IMR-90 (cell line): ENCODE data around the gene NDUFAF5. TPM values are rescaled to one million over a fixed set of nuclear protein-coding genes. Genes with fewer than 3 reads are reported as not detected.

Experiments
- ATAC-seq: fragments of 200-7000 bp; cut with Tn5 transposase; 2 replicates; pipeline ENCODE4 v1.9.1; 2020; ENCODE audit warnings: low read depth, mild to moderate bottlenecking, moderate library complexity
- BruUV-seq: library from RNA; stranded (reverse); fragments of 400-500 nt; replicated peaks from 2 replicates; lab custom pipeline; 2021; lab: Mats Ljungman, UMichigan
- CTCF ChIA-PET: fragments of 300-600 bp; formaldehyde crosslinking; extraction: SDS; loops from one replicate; lab custom pipeline; 2021; ENCODE audit warnings: antibody characterized with exemption; lab: Yijun Ruan, JAX
- POLR2A ChIA-PET: fragments of 300-600 bp; sonication (Branson Sonifier 250); formaldehyde crosslinking; loops from one replicate; lab custom pipeline; 2022; ENCODE audit warnings: antibody characterized with exemption; ENCODE audit not compliant: unreplicated experiment; lab: Charles Lee
- DNase-seq: peaks from one replicate; pipeline ENCODE4 v3.0.0; 2013
- H2AFZ ChIP-seq: replicated peaks from 2 replicates; pipeline ENCODE3; 2013; ENCODE audit warnings: low read length, mild to moderate bottlenecking; ENCODE audit not compliant: poor library complexity
- H2AK5ac ChIP-seq: 2 replicates; pipeline ENCODE4 v1.6.1; 2013; ENCODE audit warnings: low read depth, low read length, inconsistent platforms
- H2AK9ac ChIP-seq: replicated peaks from 2 replicates; pipeline ENCODE3; 2013; ENCODE audit warnings: mild to moderate bottlenecking, low read depth, low read length, moderate library complexity; ENCODE audit not compliant: poor library complexity
- H2BK120ac ChIP-seq: 2 replicates; pipeline ENCODE4 v1.6.1; 2013; ENCODE audit warnings: low read depth, low read length, inconsistent platforms
- H2BK15ac ChIP-seq: 3 replicates; pipeline ENCODE4 v1.6.1; 2013; ENCODE audit warnings: low read depth, low read length, inconsistent platforms
- H2BK20ac ChIP-seq: 2 replicates; pipeline ENCODE4 v1.6.1; 2013; ENCODE audit warnings: low read depth, mild to moderate bottlenecking, inconsistent platforms, low read length, moderate library complexity
- H2BK5ac ChIP-seq: 2 replicates; pipeline ENCODE4 v1.6.1; 2013; ENCODE audit warnings: mild to moderate bottlenecking, low read depth, low read length, inconsistent platforms; ENCODE audit not compliant: poor library complexity, severe bottlenecking
- H3K14ac ChIP-seq: replicated peaks from 2 replicates; pipeline ENCODE4 v1.6.1; 2013; ENCODE audit warnings: low read depth, low read length, inconsistent platforms
- H3K18ac ChIP-seq: 2 replicates; pipeline ENCODE4 v1.6.1; 2013; ENCODE audit warnings: low read depth, low read length, control low read depth
- H3K23ac ChIP-seq: 2 replicates; pipeline ENCODE4 v1.6.1; 2013; ENCODE audit warnings: low read depth, low read length, inconsistent platforms
- H3K27ac ChIP-seq: 2 replicates; pipeline ENCODE4 v1.5.1; 2013; ENCODE audit warnings: mild to moderate bottlenecking, control low read depth, low read length; ENCODE audit not compliant: insufficient read depth
- H3K27me3 ChIP-seq: 2 replicates; pipeline ENCODE4 v1.6.1; 2013; ENCODE audit warnings: low read length; ENCODE audit not compliant: control insufficient read depth, insufficient read depth
- H3K36me3 ChIP-seq: 2 replicates; pipeline ENCODE4 v1.6.1; 2013; ENCODE audit warnings: low read length, mixed read lengths; ENCODE audit not compliant: control insufficient read depth, insufficient read depth
- H3K4ac ChIP-seq: 2 replicates; pipeline ENCODE4 v1.6.1; 2013; ENCODE audit warnings: low read depth, low read length, inconsistent platforms
- H3K4me1 ChIP-seq: 2 replicates; pipeline ENCODE4 v1.6.1; 2013; ENCODE audit warnings: low read length, mixed read lengths; ENCODE audit not compliant: control insufficient read depth, insufficient read depth
- H3K4me2 ChIP-seq: 2 replicates; pipeline ENCODE4 v1.6.1; 2013; ENCODE audit warnings: low read depth, mild to moderate bottlenecking, control low read depth, low read length, moderate library complexity
- H3K4me3 ChIP-seq: 2 replicates; pipeline ENCODE4 v1.5.1; 2013; ENCODE audit warnings: low read depth, mild to moderate bottlenecking, control low read depth, low read length, moderate library complexity; ENCODE audit not compliant: insufficient read depth
- H3K56ac ChIP-seq: 2 replicates; pipeline ENCODE4 v1.6.1; 2013; ENCODE audit warnings: low read length, inconsistent platforms; ENCODE audit not compliant: insufficient read depth; ENCODE audit errors: extremely low read depth
- H3K79me1 ChIP-seq, 2 experiments: 2 replicates each; pipeline ENCODE4 v1.6.1; 2013; ENCODE audit warnings: low read length in 2 of 2, inconsistent platforms in 1 of 2, low read depth in 1 of 2
- H3K9ac ChIP-seq: 2 replicates; pipeline ENCODE4 v1.6.1; 2013; ENCODE audit warnings: low read depth, low read length, control low read depth
- H3K9me1 ChIP-seq: 2 replicates; pipeline ENCODE4 v1.6.1; 2013; ENCODE audit warnings: low read length, inconsistent platforms; ENCODE audit not compliant: insufficient read depth
- H3K9me3 ChIP-seq: 2 replicates; pipeline ENCODE4 v1.6.1; 2013; ENCODE audit warnings: low read length; ENCODE audit not compliant: control insufficient read depth, insufficient read depth
- H4K20me1 ChIP-seq: 2 replicates; pipeline ENCODE4 v1.6.1; 2013; ENCODE audit warnings: low read length, inconsistent platforms; ENCODE audit not compliant: insufficient read depth
- H4K5ac ChIP-seq: 2 replicates; pipeline ENCODE4 v1.6.1; 2013; ENCODE audit warnings: mild to moderate bottlenecking, low read depth, low read length, control low read depth
- H4K8ac ChIP-seq, 2 experiments: 2 replicates each; pipeline ENCODE4 v1.6.1; 2013; ENCODE audit warnings: low read depth in 2 of 2, low read length in 2 of 2, control low read depth in 1 of 2, inconsistent platforms in 1 of 2
- H4K91ac ChIP-seq: 2 replicates; pipeline ENCODE4 v1.6.1; 2013; ENCODE audit warnings: low read depth, low read length, inconsistent platforms; ENCODE audit not compliant: insufficient read depth
- BHLHE40 ChIP-seq: fragments of 150-350 bp; IDR thresholded peaks from 2 replicates; pipeline ENCODE4 v1.6.1; 2016; ENCODE audit warnings: mild to moderate bottlenecking, low read depth, low read length
- CEBPB ChIP-seq: IDR thresholded peaks from 2 replicates; pipeline ENCODE4 v1.6.1; 2012; ENCODE audit warnings: low read depth, low read length, improper control_type of control experiment
- CHD1 ChIP-seq: IDR thresholded peaks from 2 replicates; pipeline ENCODE4 v1.6.1; 2012; ENCODE audit warnings: low read depth, low read length, improper control_type of control experiment
- FOS ChIP-seq: fragments of 150-350 bp; IDR thresholded peaks from 2 replicates; pipeline ENCODE4 v1.6.1; 2016; ENCODE audit warnings: low read depth, low read length
- MAFK ChIP-seq: IDR thresholded peaks from 2 replicates; pipeline ENCODE4 v1.6.1; 2012; ENCODE audit warnings: low read depth, low read length, improper control_type of control experiment
- MAZ ChIP-seq: IDR thresholded peaks from 2 replicates; pipeline ENCODE4 v1.6.1; 2012; ENCODE audit warnings: low read depth, mild to moderate bottlenecking, low read length, improper control_type of control experiment, moderate library complexity, borderline replicate concordance
- MXI1 ChIP-seq: IDR thresholded peaks from 2 replicates; pipeline ENCODE4 v1.6.1; 2012; ENCODE audit warnings: low read depth, mild to moderate bottlenecking, low read length, moderate library complexity, borderline replicate concordance
- NFE2L2 ChIP-seq: fragments of 150-350 bp; IDR thresholded peaks from 2 replicates; pipeline ENCODE4 v1.6.1; 2016; ENCODE audit warnings: low read depth, mild to moderate bottlenecking, low read length
- POLR2A ChIP-seq: IDR thresholded peaks from 2 replicates; pipeline ENCODE4 v1.6.1; 2012; ENCODE audit warnings: mild to moderate bottlenecking, low read depth, low read length
- RAD21 ChIP-seq: IDR thresholded peaks from 2 replicates; pipeline ENCODE4 v1.6.1; 2012; ENCODE audit warnings: low read length, improper control_type of control experiment
- RCOR1 ChIP-seq: IDR thresholded peaks from 2 replicates; pipeline ENCODE4 v1.6.1; 2012; ENCODE audit warnings: mild to moderate bottlenecking, low read length, improper control_type of control experiment; ENCODE audit not compliant: insufficient replicate concordance
- RFX5 ChIP-seq: IDR thresholded peaks from 2 replicates; pipeline ENCODE4 v1.8.0; 2012; ENCODE audit warnings: low read depth, mild to moderate bottlenecking, low read length, moderate library complexity
- SMC3 ChIP-seq: fragments of 150-350 bp; IDR thresholded peaks from 2 replicates; pipeline ENCODE4 v1.6.1; 2016; ENCODE audit warnings: low read depth, mild to moderate bottlenecking, antibody characterized with exemption, low read length, moderate library complexity
- WGBS, 2 experiments: methylation state at CpG; one replicate each; pipeline versions ENCODE4 v1.1.5 to v1.1.7; 2013; ENCODE audit warnings: missing lambda C conversion rate in 2 of 2; ENCODE audit not compliant: insufficient read length in 1 of 2; ENCODE audit errors: extremely low coverage in 2 of 2; 5-methylcytosine and 5-hydroxymethylcytosine counted together
- dilution Hi-C: fragments of 300-500 bp; cut with HindIII; formaldehyde crosslinking; loops from one replicate; pipeline ENCODE4 v1.14.3; 2018; ENCODE audit warnings: low sequenced_read_pairs; ENCODE audit not compliant: unreplicated experiment
- in situ Hi-C: fragments of 300-500 bp; cut with MboI; formaldehyde crosslinking; loops from 3 replicates; pipeline ENCODE4 v1.14.3; 2019; ENCODE audit warnings: low sequenced_read_pairs, inconsistent platforms, mixed read lengths
- intact Hi-C: fragments of 100-400 bp; cut with micrococcal nuclease; formaldehyde crosslinking; loops from 2 replicates; pipeline ENCODE4 v1.10.0; 2022
- polyA plus RNA-seq, 3 experiments: library from polyadenylated mRNA; depleted of rRNA; stranded (reverse); fragments of >200 nt; gene quantifications; 2 replicates each; pipeline ENCODE4 v1.2.3, GENCODE V29; 2012; ENCODE audit warnings: low replicate concordance in 1 of 3
- total RNA-seq: library from RNA; depleted of rRNA; stranded (reverse); fragments of >200 nt; gene quantifications from 2 replicates; pipeline ENCODE4 v1.2.3, GENCODE V29; 2012
- TF ChIP-seq, protein P1 (sequence below): conservative IDR thresholded peaks from 2 replicates; pipeline ENCODE4 v1.5.1; 2012; ENCODE audit warnings: mild to moderate bottlenecking, low read depth, low read length, improper control_type of control experiment
- TF ChIP-seq, protein P2 (sequence below): fragments of 150-350 bp; IDR thresholded peaks from 2 replicates; pipeline ENCODE4 v1.6.1; 2016; ENCODE audit warnings: low read depth, mild to moderate bottlenecking, low read length, moderate library complexity, borderline replicate concordance
- TF ChIP-seq, protein P3 (sequence below): fragments of 150-350 bp; IDR thresholded peaks from 2 replicates; pipeline ENCODE4 v1.6.1; 2017; ENCODE audit warnings: mild to moderate bottlenecking, antibody characterized with exemption, low read length, low read depth

The NDUFAF5 gene
- total and polyA plus RNA-seq, 2 of the 4 experiments (the other 2 are of a cell fraction): 6.8 to 12.3 TPM

DNA sequence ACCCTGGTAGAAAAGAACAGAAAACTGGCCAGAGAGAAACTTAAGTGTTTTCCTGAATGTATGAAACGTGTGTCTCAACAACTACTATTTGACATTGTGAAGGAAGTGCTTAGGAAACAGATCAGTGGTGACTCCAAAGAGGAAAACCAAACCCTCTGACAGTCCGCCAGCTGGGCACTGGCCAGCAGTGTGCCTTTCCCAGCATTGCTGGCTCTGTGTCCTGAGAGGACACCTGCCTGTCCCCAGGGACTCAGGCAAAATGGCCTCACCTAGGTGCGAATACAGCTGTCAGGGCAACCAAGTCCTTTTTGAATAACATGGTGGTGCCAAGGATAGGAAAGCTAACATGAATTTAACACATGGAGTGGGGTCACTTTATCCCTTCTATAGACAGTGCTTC lies 72.5 kb downstream of the NDUFAF5 start:
- Histone ChIP-seq H3K9ac (no peak overlapping the region), H2AFZ (no peak overlapping the region), H3K23ac (no peak overlapping the region), H4K5ac (no peak overlapping the region), H3K14ac (no peak overlapping the region), H3K9me1 (no peaks in the 10 kb centered on the region), H3K9me3 (no peaks in the 10 kb centered on the region), H4K91ac (no peak overlapping the region), H4K20me1 (no peaks in the 10 kb centered on the region), H3K56ac (no peak overlapping the region), H3K4me2 (no peak overlapping the region), H3K18ac (no peak overlapping the region), H3K27me3 (no peaks in the 10 kb centered on the region), H2BK15ac (no peak overlapping the region), H4K8ac (no peak overlapping the region), H3K4ac (no peak overlapping the region), H2BK5ac (no peak overlapping the region), H2BK20ac (no peak overlapping the region), H2AK5ac (no peak overlapping the region), H3K4me1 (no peaks in the 10 kb centered on the region), H3K4me3 (no peak overlapping the region), H2AK9ac (no peak overlapping the region), H3K27ac (no peak overlapping the region), H3K79me1 (no peaks in the 10 kb centered on the region), H3K36me3 (no peaks in the 10 kb centered on the region), H2BK120ac (no peak overlapping the region)
- WGBS, 2 experiments: no CpG with 5 or more reads among the region's 3 CpGs
- intact Hi-C loops: no loop called here
- no TSS peak for BruUV-seq
- CTCF ChIA-PET: no interaction called here
- TF ChIP-seq RFX5 (no peak), BHLHE40 (no peak), RCOR1 (no peak), MAFK (no peak), MXI1 (no peak), RAD21 (no peak), CEBPB (no peak), SMC3 (no peak), POLR2A (no peak), NFE2L2 (no peak), MAZ (no peak), FOS (no peak), CHD1 (no peak)
- TF ChIP-seq, protein P1, sequence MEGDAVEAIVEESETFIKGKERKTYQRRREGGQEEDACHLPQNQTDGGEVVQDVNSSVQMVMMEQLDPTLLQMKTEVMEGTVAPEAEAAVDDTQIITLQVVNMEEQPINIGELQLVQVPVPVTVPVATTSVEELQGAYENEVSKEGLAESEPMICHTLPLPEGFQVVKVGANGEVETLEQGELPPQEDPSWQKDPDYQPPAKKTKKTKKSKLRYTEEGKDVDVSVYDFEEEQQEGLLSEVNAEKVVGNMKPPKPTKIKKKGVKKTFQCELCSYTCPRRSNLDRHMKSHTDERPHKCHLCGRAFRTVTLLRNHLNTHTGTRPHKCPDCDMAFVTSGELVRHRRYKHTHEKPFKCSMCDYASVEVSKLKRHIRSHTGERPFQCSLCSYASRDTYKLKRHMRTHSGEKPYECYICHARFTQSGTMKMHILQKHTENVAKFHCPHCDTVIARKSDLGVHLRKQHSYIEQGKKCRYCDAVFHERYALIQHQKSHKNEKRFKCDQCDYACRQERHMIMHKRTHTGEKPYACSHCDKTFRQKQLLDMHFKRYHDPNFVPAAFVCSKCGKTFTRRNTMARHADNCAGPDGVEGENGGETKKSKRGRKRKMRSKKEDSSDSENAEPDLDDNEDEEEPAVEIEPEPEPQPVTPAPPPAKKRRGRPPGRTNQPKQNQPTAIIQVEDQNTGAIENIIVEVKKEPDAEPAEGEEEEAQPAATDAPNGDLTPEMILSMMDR: no peak
- TF ChIP-seq, protein P2, sequence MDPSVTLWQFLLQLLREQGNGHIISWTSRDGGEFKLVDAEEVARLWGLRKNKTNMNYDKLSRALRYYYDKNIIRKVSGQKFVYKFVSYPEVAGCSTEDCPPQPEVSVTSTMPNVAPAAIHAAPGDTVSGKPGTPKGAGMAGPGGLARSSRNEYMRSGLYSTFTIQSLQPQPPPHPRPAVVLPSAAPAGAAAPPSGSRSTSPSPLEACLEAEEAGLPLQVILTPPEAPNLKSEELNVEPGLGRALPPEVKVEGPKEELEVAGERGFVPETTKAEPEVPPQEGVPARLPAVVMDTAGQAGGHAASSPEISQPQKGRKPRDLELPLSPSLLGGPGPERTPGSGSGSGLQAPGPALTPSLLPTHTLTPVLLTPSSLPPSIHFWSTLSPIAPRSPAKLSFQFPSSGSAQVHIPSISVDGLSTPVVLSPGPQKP: no peak
- TF ChIP-seq, protein P3, sequence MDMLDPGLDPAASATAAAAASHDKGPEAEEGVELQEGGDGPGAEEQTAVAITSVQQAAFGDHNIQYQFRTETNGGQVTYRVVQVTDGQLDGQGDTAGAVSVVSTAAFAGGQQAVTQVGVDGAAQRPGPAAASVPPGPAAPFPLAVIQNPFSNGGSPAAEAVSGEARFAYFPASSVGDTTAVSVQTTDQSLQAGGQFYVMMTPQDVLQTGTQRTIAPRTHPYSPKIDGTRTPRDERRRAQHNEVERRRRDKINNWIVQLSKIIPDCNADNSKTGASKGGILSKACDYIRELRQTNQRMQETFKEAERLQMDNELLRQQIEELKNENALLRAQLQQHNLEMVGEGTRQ: no peak
- dilution Hi-C loops: no loop called here
- no peak for DNase-seq
- ATAC-seq: no peak
- POLR2A ChIA-PET: no interaction called here
- in situ Hi-C loops: no loop called here
